ENCODE measurements around the gene SPATA2. TPM values are rescaled to one million over a fixed set of nuclear protein-coding genes. Genes with fewer than 3 reads are reported as not detected.
A peak's percentile ranks its signal among the peaks of the same experiment; 100 is the strongest.

Gene SPATA2
- total and polyA plus RNA-seq, 2 of the 13 experiments (the other 11 are each of a cell fraction or from before 2014, with no cell fraction given), result 3.2 to 8.7 TPM

DNA sequence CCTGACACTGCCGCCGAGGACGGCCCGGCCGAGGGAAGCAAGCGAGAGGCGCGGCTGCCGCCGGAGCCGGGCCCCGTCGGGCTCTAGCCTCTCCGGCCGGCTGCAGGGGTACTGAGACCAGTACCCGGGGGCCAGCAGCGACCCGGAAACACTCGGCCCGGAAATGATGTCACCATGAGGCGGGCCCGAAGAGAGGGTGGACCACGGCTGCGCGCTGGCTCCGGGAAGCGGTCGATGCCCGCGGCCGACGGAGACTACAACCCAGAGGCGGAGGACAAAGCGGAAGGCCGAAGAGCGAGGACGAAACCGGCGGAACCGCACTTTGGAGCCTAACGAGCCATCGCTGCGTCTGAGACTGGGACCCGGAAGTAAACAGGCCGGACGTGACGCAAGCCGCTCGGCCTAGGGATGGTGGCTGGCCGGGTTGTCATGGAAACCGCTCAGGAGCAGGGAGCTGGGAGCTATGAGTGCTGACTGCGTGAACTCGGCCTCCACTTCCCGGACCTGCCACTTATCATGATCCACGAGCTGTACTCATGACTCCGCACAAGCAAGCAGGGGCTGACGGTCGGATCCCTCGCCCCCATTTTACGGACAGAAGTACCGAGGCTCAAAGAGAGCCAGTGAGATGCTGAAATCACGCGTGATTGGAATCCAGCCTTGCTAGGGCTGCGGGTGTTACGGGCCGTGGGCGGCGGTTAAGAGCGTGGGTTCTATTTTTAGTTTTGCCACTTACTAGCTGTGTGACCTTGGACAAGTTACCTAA lies at the start of gene SPATA2 (continued):
- TF ChIP-seq CENPX (CRISPR knock-in tag; IDR thresholded peaks at IDR 0.05), result no peak
- TF ChIP-seq FOXA3 (CRISPR knock-in tag; IDR thresholded peaks at IDR 0.05), result peak; percentile 64; the same call in 1 of the 2 replicates
- TF ChIP-seq RORA (CRISPR knock-in tag; IDR thresholded peaks at IDR 0.05), result no peak; the same call in 1 of the 2 replicates
- TF ChIP-seq ZNF317 (CRISPR knock-in tag; IDR thresholded peaks at IDR 0.05), result peak; percentile 75
- TF ChIP-seq, protein P1, sequence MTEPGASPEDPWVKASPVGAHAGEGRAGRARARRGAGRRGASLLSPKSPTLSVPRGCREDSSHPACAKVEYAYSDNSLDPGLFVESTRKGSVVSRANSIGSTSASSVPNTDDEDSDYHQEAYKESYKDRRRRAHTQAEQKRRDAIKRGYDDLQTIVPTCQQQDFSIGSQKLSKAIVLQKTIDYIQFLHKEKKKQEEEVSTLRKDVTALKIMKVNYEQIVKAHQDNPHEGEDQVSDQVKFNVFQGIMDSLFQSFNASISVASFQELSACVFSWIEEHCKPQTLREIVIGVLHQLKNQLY (CRISPR knock-in tag; IDR thresholded peaks at IDR 0.05), result peak; percentile 81
- no peak; the same call in none of the 2 replicates for TF ChIP-seq DNMT1 (CRISPR knock-in tag; IDR thresholded peaks at IDR 0.05)
- TF ChIP-seq HDAC6 (IDR thresholded peaks at IDR 0.05; ENCODE audit: low read depth, low read length), result no peak
- TF ChIP-seq ZNF7 (CRISPR knock-in tag; IDR thresholded peaks at IDR 0.05), result no peak
- TF ChIP-seq, protein P2, sequence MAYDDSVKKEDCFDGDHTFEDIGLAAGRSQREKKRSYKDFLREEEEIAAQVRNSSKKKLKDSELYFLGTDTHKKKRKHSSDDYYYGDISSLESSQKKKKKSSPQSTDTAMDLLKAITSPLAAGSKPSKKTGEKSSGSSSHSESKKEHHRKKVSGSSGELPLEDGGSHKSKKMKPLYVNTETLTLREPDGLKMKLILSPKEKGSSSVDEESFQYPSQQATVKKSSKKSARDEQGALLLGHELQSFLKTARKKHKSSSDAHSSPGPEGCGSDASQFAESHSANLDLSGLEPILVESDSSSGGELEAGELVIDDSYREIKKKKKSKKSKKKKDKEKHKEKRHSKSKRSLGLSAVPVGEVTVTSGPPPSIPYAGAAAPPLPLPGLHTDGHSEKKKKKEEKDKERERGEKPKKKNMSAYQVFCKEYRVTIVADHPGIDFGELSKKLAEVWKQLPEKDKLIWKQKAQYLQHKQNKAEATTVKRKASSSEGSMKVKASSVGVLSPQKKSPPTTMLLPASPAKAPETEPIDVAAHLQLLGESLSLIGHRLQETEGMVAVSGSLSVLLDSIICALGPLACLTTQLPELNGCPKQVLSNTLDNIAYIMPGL (CRISPR knock-in tag; IDR thresholded peaks at IDR 0.05; ENCODE audit: borderline replicate concordance in 1 of 2, low read depth in 1 of 2), result peak in 1 of 2 experiments; percentile 70
- no peak for TF ChIP-seq JUNB (CRISPR knock-in tag; IDR thresholded peaks at IDR 0.05; ENCODE audit: borderline replicate concordance)
- peak; percentile 84; the same call in 1 of the 2 replicates for TF ChIP-seq YEATS4 (CRISPR knock-in tag; IDR thresholded peaks at IDR 0.05; ENCODE audit: borderline replicate concordance)
- peak; percentile 84; the same call in 1 of the 2 replicates for TF ChIP-seq ZNF225 (CRISPR knock-in tag; IDR thresholded peaks at IDR 0.05)
- TF ChIP-seq, protein P3, sequence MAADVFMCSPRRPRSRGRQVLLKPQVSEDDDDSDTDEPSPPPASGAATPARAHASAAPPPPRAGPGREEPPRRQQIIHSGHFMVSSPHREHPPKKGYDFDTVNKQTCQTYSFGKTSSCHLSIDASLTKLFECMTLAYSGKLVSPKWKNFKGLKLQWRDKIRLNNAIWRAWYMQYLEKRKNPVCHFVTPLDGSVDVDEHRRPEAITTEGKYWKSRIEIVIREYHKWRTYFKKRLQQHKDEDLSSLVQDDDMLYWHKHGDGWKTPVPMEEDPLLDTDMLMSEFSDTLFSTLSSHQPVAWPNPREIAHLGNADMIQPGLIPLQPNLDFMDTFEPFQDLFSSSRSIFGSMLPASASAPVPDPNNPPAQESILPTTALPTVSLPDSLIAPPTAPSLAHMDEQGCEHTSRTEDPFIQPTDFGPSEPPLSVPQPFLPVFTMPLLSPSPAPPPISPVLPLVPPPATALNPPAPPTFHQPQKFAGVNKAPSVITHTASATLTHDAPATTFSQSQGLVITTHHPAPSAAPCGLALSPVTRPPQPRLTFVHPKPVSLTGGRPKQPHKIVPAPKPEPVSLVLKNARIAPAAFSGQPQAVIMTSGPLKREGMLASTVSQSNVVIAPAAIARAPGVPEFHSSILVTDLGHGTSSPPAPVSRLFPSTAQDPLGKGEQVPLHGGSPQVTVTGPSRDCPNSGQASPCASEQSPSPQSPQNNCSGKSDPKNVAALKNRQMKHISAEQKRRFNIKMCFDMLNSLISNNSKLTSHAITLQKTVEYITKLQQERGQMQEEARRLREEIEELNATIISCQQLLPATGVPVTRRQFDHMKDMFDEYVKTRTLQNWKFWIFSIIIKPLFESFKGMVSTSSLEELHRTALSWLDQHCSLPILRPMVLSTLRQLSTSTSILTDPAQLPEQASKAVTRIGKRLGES (CRISPR knock-in tag; IDR thresholded peaks at IDR 0.05; ENCODE audit: borderline replicate concordance), result peak; percentile 94
- peak; percentile 96 for TF ChIP-seq RBFOX2 (IDR thresholded peaks at IDR 0.05; ENCODE audit: low read depth, low read length)
- peak; percentile 20; the same call in 1 of the 2 replicates for TF ChIP-seq KAT7 (CRISPR knock-in tag; IDR thresholded peaks at IDR 0.05; ENCODE audit: borderline replicate concordance)
- no peak for TF ChIP-seq NFYC (CRISPR knock-in tag; IDR thresholded peaks at IDR 0.05)
- peak; percentile 84; the same call in 1 of the 2 replicates for TF ChIP-seq ZNF674 (CRISPR knock-in tag; IDR thresholded peaks at IDR 0.05; ENCODE audit: low read depth)
- peak; percentile 95 for TF ChIP-seq THAP11 (CRISPR knock-in tag; IDR thresholded peaks at IDR 0.05)
- peak; percentile 90; the same call in 1 of the 2 replicates for TF ChIP-seq MED13 (CRISPR knock-in tag; IDR thresholded peaks at IDR 0.05)
- 0 out of 2 replicates have a peak, but pooled peaks have one; percentile 26 for TF ChIP-seq FIP1L1 (IDR thresholded peaks at IDR 0.05; ENCODE audit: borderline replicate concordance, insufficient read depth, low read depth, low read length)
- no peak for TF ChIP-seq CCAR2 (optimal IDR thresholded peaks at IDR 0.05; ENCODE audit: low read depth, low read length)

Measured in HepG2 (cell line).